K562 (cell line): ENCODE results near the gene BAIAP2.

ENCODE experiments used
- ATF7 ChIP-seq: fragments of 450-650 bp; IDR thresholded peaks from 2 replicates; pipeline ENCODE4 v1.7.1; 2014; ENCODE audit warnings: mild to moderate bottlenecking, moderate library complexity
- MAFK ChIP-seq: IDR thresholded peaks from 2 replicates; pipeline ENCODE4 v1.6.1; 2011; ENCODE audit warnings: low read length, improper control_type of control experiment
- SMARCA4 ChIP-seq: fragments of 450-650 bp; IDR thresholded peaks from 2 replicates; pipeline ENCODE4 v1.6.1; 2016
- ZFP36 ChIP-seq: fragments of 150-350 bp; IDR thresholded peaks from 2 replicates; pipeline ENCODE4 v1.6.1; 2018; ENCODE audit warnings: low read length, low read depth; ENCODE audit not compliant: partially characterized antibody
- ZNF212 ChIP-seq: fragments of 450-650 bp; formaldehyde crosslinking; IDR thresholded peaks from 2 replicates; pipeline ENCODE4 v1.4.0; 2020; ENCODE audit warnings: mild to moderate bottlenecking
- ZNF224 ChIP-seq: sonication (generic); formaldehyde crosslinking; IDR thresholded peaks from 2 replicates; pipeline ENCODE4 v1.8.0; 2022; ENCODE audit warnings: mild to moderate bottlenecking, missing genetic modification reagents
- ZNF444 ChIP-seq: fragments of 250-450 bp; sonication (Bioruptor Pico); IDR thresholded peaks from 2 replicates; pipeline ENCODE4 v1.4.0; 2020; ENCODE audit warnings: mild to moderate bottlenecking, moderate library complexity
- TF ChIP-seq, protein P1 (sequence below): fragments of 250-450 bp; sonication (Bioruptor Pico); IDR thresholded peaks from 2 replicates; pipeline ENCODE4 v1.5.1; 2021; ENCODE audit warnings: mild to moderate bottlenecking

DNA sequence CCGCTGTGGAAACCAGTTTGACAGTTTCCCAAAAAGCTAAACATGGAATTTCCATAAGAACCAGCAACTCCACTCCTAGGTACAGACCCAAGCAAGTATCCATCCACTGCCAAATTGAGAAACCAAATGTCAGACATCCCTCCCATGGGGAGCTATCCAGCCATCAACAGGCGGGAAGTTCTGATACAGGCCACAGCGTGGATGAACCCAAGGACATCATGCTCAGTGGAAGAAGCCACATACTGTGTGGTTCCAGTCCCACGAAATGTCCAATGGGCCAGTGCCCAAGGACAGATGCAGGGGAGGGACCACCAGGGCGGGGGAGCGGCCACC is 12.6 kb upstream of the BAIAP2 start:
- TF ChIP-seq, protein P1, sequence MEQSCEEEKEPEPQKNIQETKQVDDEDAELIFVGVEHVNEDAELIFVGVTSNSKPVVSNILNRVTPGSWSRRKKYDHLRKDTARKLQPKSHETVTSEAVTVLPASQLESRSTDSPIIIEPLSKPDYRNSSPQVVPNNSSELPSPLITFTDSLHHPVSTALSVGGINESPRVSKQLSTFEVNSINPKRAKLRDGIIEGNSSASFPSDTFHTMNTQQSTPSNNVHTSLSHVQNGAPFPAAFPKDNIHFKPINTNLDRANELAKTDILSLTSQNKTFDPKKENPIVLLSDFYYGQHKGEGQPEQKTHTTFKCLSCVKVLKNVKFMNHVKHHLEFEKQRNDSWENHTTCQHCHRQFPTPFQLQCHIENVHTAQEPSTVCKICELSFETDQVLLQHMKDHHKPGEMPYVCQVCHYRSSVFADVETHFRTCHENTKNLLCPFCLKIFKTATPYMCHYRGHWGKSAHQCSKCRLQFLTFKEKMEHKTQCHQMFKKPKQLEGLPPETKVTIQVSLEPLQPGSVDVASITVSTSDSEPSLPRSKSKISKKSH, result no peak
- TF ChIP-seq ZNF444 (CRISPR knock-in tag) (no peak), MAFK (no peak), ZFP36 (no peak), ZNF212 (no peak), ZNF224 (CRISPR knock-in tag) (no peak), ATF7 (no peak), SMARCA4 (no peak)
